Caco-2 (cell line): ENCODE results near the gene NIPAL3. TPM values are rescaled to one million over a fixed set of nuclear protein-coding genes. Genes with fewer than 3 reads are reported as not detected.

Experiments
- BruUV-seq: library from RNA; stranded (reverse); fragments of 400-500 nt; replicated peaks from 2 replicates; lab custom pipeline; 2021; lab: Mats Ljungman, UMichigan
- CTCF ChIA-PET: fragments of 300-600 bp; sonication (Branson Sonifier 250); formaldehyde crosslinking; loops from one replicate; lab custom pipeline; 2022; ENCODE audit warnings: antibody characterized with exemption; lab: Charles Lee
- POLR2A ChIA-PET: fragments of 300-600 bp; sonication (Branson Sonifier 250); formaldehyde crosslinking; loops from one replicate; lab custom pipeline; 2022; ENCODE audit warnings: antibody characterized with exemption; lab: Charles Lee
- DNase-seq, 2 experiments: peaks; one replicate each; pipeline versions ENCODE4 v3.0.0 to v3.0.0-alpha.2; 2020 to 2022
- H3K27me3 ChIP-seq: replicated peaks from 2 replicates; pipeline ENCODE4 v1.6.0; 2011; ENCODE audit warnings: low read length; ENCODE audit not compliant: control insufficient read depth, insufficient read depth
- H3K36me3 ChIP-seq: 2 replicates; pipeline ENCODE4 v1.5.1; 2011; ENCODE audit warnings: low read length; ENCODE audit not compliant: control insufficient read depth, insufficient read depth
- H3K4me1 ChIP-seq: fragments of 250-450 bp; sonication (Bioruptor Pico); 2 replicates; pipeline ENCODE4 v1.5.1; 2020; ENCODE audit warnings: mild to moderate bottlenecking
- H3K4me3 ChIP-seq: 2 replicates; pipeline ENCODE4 v1.5.1; 2011; ENCODE audit warnings: low read depth, mild to moderate bottlenecking, control low read depth, low read length
- H3K9me3 ChIP-seq: fragments of 250-450 bp; sonication (Bioruptor Pico); 2 replicates; pipeline ENCODE4 v1.5.1; 2020; ENCODE audit warnings: mild to moderate bottlenecking, moderate library complexity
- H3K27ac Mint-ChIP-seq: one replicate; pipeline ENCODE4 v1.8.0; 2022; ENCODE audit warnings: mixed read lengths; ENCODE audit not compliant: unreplicated experiment
- H3K27me3 Mint-ChIP-seq: one replicate; pipeline ENCODE4 v1.8.0; 2022; ENCODE audit warnings: mixed read lengths; ENCODE audit not compliant: insufficient read depth, unreplicated experiment
- H3K36me3 Mint-ChIP-seq: one replicate; pipeline ENCODE4 v1.8.0; 2022; ENCODE audit warnings: mild to moderate bottlenecking, mixed read lengths; ENCODE audit not compliant: insufficient read depth, unreplicated experiment
- H3K4me1 Mint-ChIP-seq: one replicate; pipeline ENCODE4 v1.8.0; 2022; ENCODE audit warnings: low read depth, mixed read lengths; ENCODE audit not compliant: unreplicated experiment
- H3K4me3 Mint-ChIP-seq: one replicate; pipeline ENCODE4 v1.8.0; 2022; ENCODE audit warnings: mild to moderate bottlenecking, moderate library complexity, mixed read lengths; ENCODE audit not compliant: unreplicated experiment
- H3K9me3 Mint-ChIP-seq: one replicate; pipeline ENCODE4 v1.8.0; 2022; ENCODE audit warnings: mixed read lengths; ENCODE audit not compliant: unreplicated experiment
- intact Hi-C: fragments of 100-400 bp; cut with micrococcal nuclease; formaldehyde crosslinking; loops from one replicate; pipeline ENCODE4 v1.10.0; 2022; ENCODE audit not compliant: unreplicated experiment
- total RNA-seq: library from RNA; stranded (reverse); gene quantifications from 2 replicates; pipeline ENCODE4 v1.2.3, GENCODE V29; 2022
- TF ChIP-seq, protein P1 (sequence below), 2 experiments: fragments of 200-600 bp in 1 of 2; IDR thresholded peaks; 1 replicate in 1 of 2; 2 replicates in 1 of 2; pipeline versions ENCODE4 v1.5.1 to v1.8.0; 2011 to 2022; ENCODE audit warnings: antibody characterized with exemption in 1 of 2, control low read depth in 1 of 2, inconsistent platforms in 1 of 2, low read depth in 1 of 2, low read length in 1 of 2, mild to moderate bottlenecking in 1 of 2, moderate library complexity in 1 of 2; ENCODE audit not compliant: insufficient read depth in 1 of 2, severe bottlenecking in 1 of 2, unreplicated experiment in 1 of 2

Gene NIPAL3
- total RNA-seq, 1 experiment from 2014 or later: 9.2 TPM

DNA sequence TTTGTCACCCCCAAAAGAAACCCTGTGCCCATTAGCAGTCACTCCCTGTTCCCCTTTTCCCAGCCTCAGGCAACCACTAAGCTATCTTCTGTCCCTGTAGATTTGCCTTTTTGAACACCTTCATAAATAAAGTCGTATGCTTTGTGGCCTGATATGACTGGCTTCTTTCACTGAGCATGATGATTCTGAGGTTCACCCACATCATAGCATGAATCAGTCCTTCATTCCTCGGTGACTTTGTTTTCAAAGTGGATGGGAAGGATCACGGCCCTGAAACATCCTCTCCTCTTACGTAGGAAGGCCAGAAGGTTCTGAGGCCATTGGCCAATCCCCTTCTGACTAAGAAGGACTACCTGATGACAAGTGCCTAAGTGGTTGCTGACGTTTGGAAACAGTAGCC is 39.1 kb downstream of the NIPAL3 start:
- ChIA-PET POLR2A (no interaction called here), CTCF (no interaction called here)
- no peak overlapping the region for H3K4me3 Mint-ChIP-seq
- BruUV-seq: no TSS peak
- H3K27me3 ChIP-seq: no peaks in the 10 kb centered on the region
- H3K27me3 Mint-ChIP-seq: no peaks in the 10 kb centered on the region
- H3K9me3 ChIP-seq: no peaks in the 10 kb centered on the region
- TF ChIP-seq, protein P1, sequence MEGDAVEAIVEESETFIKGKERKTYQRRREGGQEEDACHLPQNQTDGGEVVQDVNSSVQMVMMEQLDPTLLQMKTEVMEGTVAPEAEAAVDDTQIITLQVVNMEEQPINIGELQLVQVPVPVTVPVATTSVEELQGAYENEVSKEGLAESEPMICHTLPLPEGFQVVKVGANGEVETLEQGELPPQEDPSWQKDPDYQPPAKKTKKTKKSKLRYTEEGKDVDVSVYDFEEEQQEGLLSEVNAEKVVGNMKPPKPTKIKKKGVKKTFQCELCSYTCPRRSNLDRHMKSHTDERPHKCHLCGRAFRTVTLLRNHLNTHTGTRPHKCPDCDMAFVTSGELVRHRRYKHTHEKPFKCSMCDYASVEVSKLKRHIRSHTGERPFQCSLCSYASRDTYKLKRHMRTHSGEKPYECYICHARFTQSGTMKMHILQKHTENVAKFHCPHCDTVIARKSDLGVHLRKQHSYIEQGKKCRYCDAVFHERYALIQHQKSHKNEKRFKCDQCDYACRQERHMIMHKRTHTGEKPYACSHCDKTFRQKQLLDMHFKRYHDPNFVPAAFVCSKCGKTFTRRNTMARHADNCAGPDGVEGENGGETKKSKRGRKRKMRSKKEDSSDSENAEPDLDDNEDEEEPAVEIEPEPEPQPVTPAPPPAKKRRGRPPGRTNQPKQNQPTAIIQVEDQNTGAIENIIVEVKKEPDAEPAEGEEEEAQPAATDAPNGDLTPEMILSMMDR (IDR thresholded peaks at IDR 0.05; ENCODE audit: insufficient read depth in 1 of 2, low read depth in 1 of 2, low read length in 1 of 2, severe bottlenecking in 1 of 2, unreplicated experiment in 1 of 2): no peak
- no peak overlapping the region for H3K27ac Mint-ChIP-seq
- intact Hi-C loops: no loop called here
- H3K36me3 ChIP-seq: no peaks in the 10 kb centered on the region
- no peaks in the 10 kb centered on the region for H3K4me1 ChIP-seq
- H3K4me1 Mint-ChIP-seq: no peaks in the 10 kb centered on the region
- DNase-seq: no peak
- H3K9me3 Mint-ChIP-seq: no peaks in the 10 kb centered on the region
- H3K36me3 Mint-ChIP-seq: peaks cover 5% of the 10 kb centered on the region
- no peak overlapping the region for H3K4me3 ChIP-seq

DNA sequence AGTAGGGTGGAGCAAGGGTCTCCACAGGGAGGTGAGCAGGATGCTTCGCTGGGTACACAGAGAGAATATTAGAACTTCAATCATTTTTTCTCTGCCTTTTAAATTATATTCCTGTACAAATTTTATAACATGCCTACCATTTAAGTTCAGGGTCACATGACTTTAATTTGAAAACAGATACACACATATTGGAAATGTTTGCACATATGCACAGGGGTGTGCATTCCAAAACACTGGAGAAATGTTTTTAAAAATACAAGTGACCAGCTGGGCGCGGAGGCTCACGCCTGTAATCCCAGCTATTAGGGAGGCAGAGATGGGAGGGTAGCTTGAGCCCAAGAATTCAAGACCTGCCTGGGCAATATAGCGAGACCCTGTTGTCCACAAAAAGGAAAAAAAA is 39.7 kb downstream of the NIPAL3 start:
- TF ChIP-seq, protein P1 (IDR thresholded peaks at IDR 0.05; ENCODE audit: insufficient read depth in 1 of 2, low read depth in 1 of 2, low read length in 1 of 2, severe bottlenecking in 1 of 2, unreplicated experiment in 1 of 2): no peak
- Mint-ChIP-seq H3K36me3 (peaks cover 5% of the 10 kb centered on the region), H3K4me3 (no peak overlapping the region), H3K27ac (no peak overlapping the region), H3K4me1 (no peaks in the 10 kb centered on the region), H3K27me3 (no peaks in the 10 kb centered on the region), H3K9me3 (no peaks in the 10 kb centered on the region)
- Histone ChIP-seq H3K9me3 (no peaks in the 10 kb centered on the region), H3K4me1 (no peaks in the 10 kb centered on the region), H3K4me3 (no peak overlapping the region), H3K27me3 (no peaks in the 10 kb centered on the region), H3K36me3 (no peaks in the 10 kb centered on the region)
- ChIA-PET CTCF (interaction anchor here (0.7 kb wide), 1 partner anchor 71 kb away, joined by 3 read pairs; no protein-coding TSS in a partner anchor), POLR2A (no interaction called here)
- no peak for DNase-seq
- intact Hi-C loops: no loop called here
- no TSS peak for BruUV-seq

DNA sequence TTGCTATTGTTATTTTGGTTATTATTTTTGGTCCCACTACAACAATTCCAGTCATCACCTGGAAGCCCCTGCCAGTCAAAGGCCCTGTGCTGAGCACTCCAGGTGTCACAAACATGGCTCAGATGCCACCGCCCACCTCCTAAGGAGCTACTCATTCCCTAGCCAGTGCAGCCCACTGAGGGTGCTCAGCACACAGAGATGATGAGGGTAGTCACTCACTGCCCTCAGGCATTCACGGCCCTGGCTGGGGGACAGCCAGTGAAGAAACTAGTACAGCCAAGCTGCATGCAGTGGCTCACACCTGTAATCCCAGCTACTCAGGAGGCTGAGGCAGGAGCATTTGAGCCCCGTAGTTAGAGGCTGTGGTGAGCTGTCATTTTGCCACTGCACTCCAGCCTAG is 42.3 kb downstream of the NIPAL3 start:
- H3K9me3 ChIP-seq: no peaks in the 10 kb centered on the region
- POLR2A ChIA-PET: no interaction called here
- H3K36me3 ChIP-seq: no peaks in the 10 kb centered on the region
- no TSS peak for BruUV-seq
- TF ChIP-seq, protein P1 (IDR thresholded peaks at IDR 0.05; ENCODE audit: insufficient read depth in 1 of 2, low read depth in 1 of 2, low read length in 1 of 2, severe bottlenecking in 1 of 2, unreplicated experiment in 1 of 2): no peak
- no peaks in the 10 kb centered on the region for H3K4me1 ChIP-seq
- Mint-ChIP-seq H3K4me3 (no peak overlapping the region), H3K36me3 (peaks cover 5% of the 10 kb centered on the region), H3K4me1 (no peaks in the 10 kb centered on the region), H3K27ac (no peak overlapping the region), H3K27me3 (no peaks in the 10 kb centered on the region), H3K9me3 (no peaks in the 10 kb centered on the region)
- no peaks in the 10 kb centered on the region for H3K27me3 ChIP-seq
- CTCF ChIA-PET: no interaction called here
- H3K4me3 ChIP-seq: no peak overlapping the region
- DNase-seq: no peak
- intact Hi-C loops: no loop called here
